GM12874 (cell line): ENCODE data around the gene TMPRSS11D.

ENCODE experiments used
- TF ChIP-seq, protein P1 (sequence below): IDR thresholded peaks from 2 replicates; pipeline ENCODE4 v1.5.1; 2011; ENCODE audit warnings: low read depth, mild to moderate bottlenecking, control low read depth, low read length, moderate library complexity; ENCODE audit not compliant: insufficient read depth

TMPRSS11D gene

DNA sequence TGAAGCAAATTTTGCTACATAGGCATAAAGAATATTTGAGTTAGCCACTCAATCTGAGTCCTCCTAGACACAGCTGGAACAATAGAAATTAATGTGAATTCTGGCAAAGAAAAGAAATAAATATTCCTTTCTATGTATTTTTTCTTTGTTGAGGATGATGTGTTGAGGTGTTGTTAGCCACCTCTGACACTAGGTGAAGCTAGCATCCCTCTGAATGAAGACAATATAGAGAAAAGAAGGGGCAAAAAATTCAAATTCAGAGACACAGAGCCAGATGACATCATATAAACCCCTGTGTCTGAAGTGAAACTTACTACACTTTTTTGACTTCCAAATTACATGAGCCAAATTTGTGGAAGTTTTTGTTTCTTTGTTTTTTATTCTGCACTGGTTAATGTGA is 34.6 kb upstream of the TMPRSS11D start:
- TF ChIP-seq, protein P1, sequence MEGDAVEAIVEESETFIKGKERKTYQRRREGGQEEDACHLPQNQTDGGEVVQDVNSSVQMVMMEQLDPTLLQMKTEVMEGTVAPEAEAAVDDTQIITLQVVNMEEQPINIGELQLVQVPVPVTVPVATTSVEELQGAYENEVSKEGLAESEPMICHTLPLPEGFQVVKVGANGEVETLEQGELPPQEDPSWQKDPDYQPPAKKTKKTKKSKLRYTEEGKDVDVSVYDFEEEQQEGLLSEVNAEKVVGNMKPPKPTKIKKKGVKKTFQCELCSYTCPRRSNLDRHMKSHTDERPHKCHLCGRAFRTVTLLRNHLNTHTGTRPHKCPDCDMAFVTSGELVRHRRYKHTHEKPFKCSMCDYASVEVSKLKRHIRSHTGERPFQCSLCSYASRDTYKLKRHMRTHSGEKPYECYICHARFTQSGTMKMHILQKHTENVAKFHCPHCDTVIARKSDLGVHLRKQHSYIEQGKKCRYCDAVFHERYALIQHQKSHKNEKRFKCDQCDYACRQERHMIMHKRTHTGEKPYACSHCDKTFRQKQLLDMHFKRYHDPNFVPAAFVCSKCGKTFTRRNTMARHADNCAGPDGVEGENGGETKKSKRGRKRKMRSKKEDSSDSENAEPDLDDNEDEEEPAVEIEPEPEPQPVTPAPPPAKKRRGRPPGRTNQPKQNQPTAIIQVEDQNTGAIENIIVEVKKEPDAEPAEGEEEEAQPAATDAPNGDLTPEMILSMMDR = peak; percentile 23; the same call in 1 of the 2 replicates

DNA sequence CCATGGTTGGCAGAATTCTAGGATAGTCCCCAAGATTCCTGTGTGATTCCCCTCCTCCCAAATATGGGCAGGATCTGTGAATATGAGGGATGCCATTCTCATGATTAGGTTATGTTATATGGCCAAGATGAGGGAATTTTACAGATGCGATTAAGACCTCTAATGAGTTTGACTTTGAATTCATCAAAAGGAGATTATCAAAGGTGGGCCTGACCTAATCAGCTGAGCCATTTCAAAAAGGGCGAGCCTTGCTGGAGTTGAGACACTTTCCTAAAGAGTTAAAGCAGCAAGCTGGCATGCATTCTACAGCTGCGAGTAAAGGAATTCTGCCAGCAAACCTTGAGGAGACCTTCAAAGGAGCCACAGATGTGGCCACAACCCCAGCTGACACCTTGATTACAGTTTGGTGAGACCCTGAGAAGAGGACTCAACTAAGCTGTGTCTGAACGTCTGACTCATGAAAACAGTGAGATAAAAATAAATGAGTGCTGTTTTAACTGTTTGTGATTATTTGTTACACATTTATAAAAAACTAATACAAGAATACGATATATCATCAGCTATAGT is 31.7 kb upstream of the TMPRSS11D start:
- TF ChIP-seq, protein P1 = no peak

DNA sequence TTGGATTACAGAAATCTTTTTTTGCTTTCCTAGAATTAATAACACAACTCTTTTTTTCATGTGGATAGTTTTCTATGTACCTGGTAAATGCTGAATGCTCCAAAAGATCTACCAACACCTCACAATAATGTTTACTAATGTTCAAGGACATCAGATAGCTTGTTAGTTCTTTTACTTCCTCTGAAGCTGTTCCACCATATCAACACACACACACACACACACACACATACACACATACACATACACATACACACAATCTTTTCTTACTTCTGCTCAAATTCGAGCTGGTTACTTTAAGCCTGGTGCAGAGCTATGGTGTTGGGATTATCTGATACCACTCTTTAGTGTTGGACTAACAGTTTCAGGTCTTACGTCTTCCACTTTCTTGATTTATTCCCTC is 28.3 kb upstream of the TMPRSS11D start:
- TF ChIP-seq, protein P1 = no peak

DNA sequence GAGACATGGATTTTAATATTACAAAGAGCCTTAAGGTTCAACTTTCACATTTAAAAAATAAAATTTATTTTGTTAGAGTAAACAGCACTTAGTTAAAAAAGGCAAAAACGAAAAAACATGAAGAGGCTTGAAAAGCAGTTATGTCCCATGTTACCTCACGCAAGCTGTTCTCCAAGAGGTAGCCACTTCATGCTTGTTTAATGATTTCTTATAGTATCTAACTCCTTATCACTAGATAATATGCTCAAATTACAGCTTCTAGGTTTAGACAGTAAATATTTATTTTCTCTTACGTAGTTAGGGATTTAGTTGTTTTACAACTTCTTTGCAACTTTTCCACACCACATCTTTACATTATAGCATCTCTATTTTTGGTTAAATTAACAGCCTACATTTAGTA is 27.8 kb upstream of the TMPRSS11D start:
- TF ChIP-seq, protein P1 = no peak

DNA sequence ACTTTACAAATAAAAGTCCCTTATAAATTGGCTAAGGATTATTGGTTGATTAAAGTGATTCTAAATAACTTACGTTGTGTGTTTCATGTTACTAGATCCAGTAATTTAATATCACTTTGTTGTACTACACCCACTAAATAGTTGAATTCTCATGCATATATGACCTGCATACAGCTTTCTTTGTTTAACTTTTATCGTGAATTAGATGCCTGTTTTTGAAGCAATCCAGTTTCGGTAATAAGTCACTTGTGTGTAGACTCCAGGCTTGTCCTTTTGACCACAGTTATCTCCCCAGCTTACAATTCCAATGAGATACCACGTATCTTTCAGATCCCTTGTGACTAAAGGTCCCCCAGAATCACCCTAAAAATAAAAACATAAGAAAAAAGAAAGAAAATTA is 27.3 kb upstream of the TMPRSS11D start:
- TF ChIP-seq, protein P1 = no peak

DNA sequence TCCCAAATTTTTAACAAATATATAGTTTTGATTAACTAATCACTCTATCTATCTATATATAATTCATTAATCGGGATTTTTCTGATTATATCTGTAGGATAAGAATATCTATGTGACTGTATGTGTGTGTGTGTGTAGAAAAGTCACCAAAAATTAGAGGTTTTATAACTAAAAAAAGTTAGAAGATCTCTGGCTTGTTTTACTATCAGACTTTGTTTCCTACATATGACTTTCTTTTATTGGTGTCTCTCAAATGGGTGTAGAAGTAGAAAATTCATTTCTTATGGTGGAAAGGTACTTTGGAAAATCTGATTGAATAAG is 26.7 kb upstream of the TMPRSS11D start:
- TF ChIP-seq, protein P1 = no peak

DNA sequence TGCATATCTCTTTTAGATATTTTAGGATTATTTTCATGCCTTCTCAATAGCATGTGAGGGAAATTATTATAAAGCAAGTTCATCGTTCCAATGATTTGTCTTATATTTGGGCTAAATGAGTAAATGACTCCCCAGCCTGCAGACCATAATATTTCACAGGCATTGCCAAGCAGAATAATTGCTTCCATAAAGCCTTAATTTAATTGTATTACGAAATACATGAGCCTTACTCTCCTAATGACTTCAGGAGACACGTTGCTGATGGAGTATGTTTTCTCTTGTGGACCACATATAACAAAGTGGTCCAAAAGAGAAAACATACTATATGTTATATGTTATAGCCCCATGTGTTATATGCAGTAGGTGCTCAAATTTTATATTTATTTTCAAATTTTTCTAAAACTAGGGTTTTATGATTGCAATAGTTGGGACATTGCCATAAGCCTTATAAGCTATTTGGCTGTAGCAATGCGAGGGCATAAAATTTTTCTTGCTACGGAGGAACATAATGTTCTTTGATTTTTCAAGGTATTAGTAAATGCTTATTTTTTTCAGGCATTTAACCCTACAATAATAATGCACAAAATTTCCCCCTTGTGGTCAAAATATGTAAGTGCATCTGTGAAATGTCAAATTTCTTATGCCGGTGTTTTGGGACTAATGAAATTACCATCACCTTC is 26.2 kb upstream of the TMPRSS11D start:
- TF ChIP-seq, protein P1 = no peak
